Astrocyte (in vitro differentiated cells and primary cell): ENCODE data around the gene PAPLN. TPM values are rescaled to one million over a fixed set of nuclear protein-coding genes. Genes with fewer than 3 reads are reported as not detected.

Source experiments
- DNase-seq: peaks from one replicate; pipeline ENCODE4 v3.0.0-alpha.2; 2010; ENCODE audit warnings: low read depth
- FAIRE-seq: peaks from 2 replicates; lab custom pipeline; 2011; peaks lifted over from hg19 to GRCh38; lab: Jason Lieb, UNC
- H2AFZ ChIP-seq: 2 replicates; pipeline ENCODE4 v1.6.0; 2012; ENCODE audit warnings: low read depth, low read length, inconsistent platforms
- H3K27ac ChIP-seq: 2 replicates; pipeline ENCODE4 v1.5.1; 2011; ENCODE audit warnings: low read depth, low read length, inconsistent platforms
- H3K27me3 ChIP-seq: 2 replicates; pipeline ENCODE4 v1.6.0; 2011; ENCODE audit warnings: low read length, inconsistent platforms; ENCODE audit not compliant: insufficient read depth
- H3K36me3 ChIP-seq: 2 replicates; pipeline ENCODE4 v1.5.1; 2011; ENCODE audit warnings: low read length, inconsistent platforms; ENCODE audit not compliant: insufficient read depth
- H3K4me1 ChIP-seq: 2 replicates; pipeline ENCODE4 v1.5.1; 2011; ENCODE audit warnings: low read length, inconsistent platforms; ENCODE audit not compliant: insufficient read depth
- H3K4me2 ChIP-seq: 2 replicates; pipeline ENCODE4 v1.6.0; 2012; ENCODE audit warnings: low read length, inconsistent platforms
- H3K4me3 ChIP-seq: 2 replicates; pipeline ENCODE4 v1.5.1; 2011; ENCODE audit warnings: low read depth, mild to moderate bottlenecking, low read length, inconsistent platforms; ENCODE audit not compliant: insufficient read depth
- H3K79me2 ChIP-seq: 2 replicates; pipeline ENCODE4 v1.6.0; 2012; ENCODE audit warnings: mild to moderate bottlenecking, low read length, inconsistent platforms; ENCODE audit not compliant: insufficient read depth
- H3K9ac ChIP-seq: 2 replicates; pipeline ENCODE4 v1.6.0; 2012; ENCODE audit warnings: mild to moderate bottlenecking, low read length, inconsistent platforms
- H3K9me3 ChIP-seq: 2 replicates; pipeline ENCODE4 v1.5.1; 2012; ENCODE audit warnings: low read depth, mild to moderate bottlenecking, low read length, inconsistent platforms; ENCODE audit not compliant: insufficient read depth
- H4K20me1 ChIP-seq: 2 replicates; pipeline ENCODE4 v1.6.0; 2012; ENCODE audit warnings: low read length, inconsistent platforms; ENCODE audit not compliant: insufficient read depth
- H3K27ac Mint-ChIP-seq: one replicate; pipeline ENCODE4 v1.8.0; 2021; ENCODE audit warnings: mild to moderate bottlenecking, mixed read lengths; ENCODE audit not compliant: unreplicated experiment
- H3K27me3 Mint-ChIP-seq: one replicate; pipeline ENCODE4 v1.8.0; 2021; ENCODE audit warnings: low read depth, mixed read lengths; ENCODE audit not compliant: unreplicated experiment
- H3K36me3 Mint-ChIP-seq: one replicate; pipeline ENCODE4 v1.8.0; 2021; ENCODE audit warnings: low read depth, mixed read lengths; ENCODE audit not compliant: unreplicated experiment
- H3K4me1 Mint-ChIP-seq: one replicate; pipeline ENCODE4 v1.8.0; 2021; ENCODE audit warnings: low read depth, mixed read lengths; ENCODE audit not compliant: unreplicated experiment
- H3K4me3 Mint-ChIP-seq: one replicate; pipeline ENCODE4 v1.8.0; 2021; ENCODE audit warnings: mild to moderate bottlenecking, moderate library complexity, mixed read lengths; ENCODE audit not compliant: unreplicated experiment
- H3K9me3 Mint-ChIP-seq: one replicate; pipeline ENCODE4 v1.8.0; 2021; ENCODE audit warnings: mild to moderate bottlenecking, mixed read lengths; ENCODE audit not compliant: unreplicated experiment
- EZH2 ChIP-seq: IDR thresholded peaks from 2 replicates; pipeline ENCODE4 v1.6.1; 2012; ENCODE audit warnings: mild to moderate bottlenecking, low read length, inconsistent platforms; ENCODE audit not compliant: insufficient read depth
- total RNA-seq: library from RNA; stranded (reverse); gene quantifications from 2 replicates; pipeline ENCODE4 v1.2.1, GENCODE V29; 2021
- TF ChIP-seq, protein P1 (sequence below): IDR thresholded peaks from 2 replicates; pipeline ENCODE4 v1.5.1; 2011; ENCODE audit warnings: low read depth, mild to moderate bottlenecking, inconsistent platforms, low read length, moderate library complexity; ENCODE audit not compliant: insufficient read depth

PAPLN gene
- total RNA-seq, 1 donor from 2014 or later = 5.0 TPM

DNA sequence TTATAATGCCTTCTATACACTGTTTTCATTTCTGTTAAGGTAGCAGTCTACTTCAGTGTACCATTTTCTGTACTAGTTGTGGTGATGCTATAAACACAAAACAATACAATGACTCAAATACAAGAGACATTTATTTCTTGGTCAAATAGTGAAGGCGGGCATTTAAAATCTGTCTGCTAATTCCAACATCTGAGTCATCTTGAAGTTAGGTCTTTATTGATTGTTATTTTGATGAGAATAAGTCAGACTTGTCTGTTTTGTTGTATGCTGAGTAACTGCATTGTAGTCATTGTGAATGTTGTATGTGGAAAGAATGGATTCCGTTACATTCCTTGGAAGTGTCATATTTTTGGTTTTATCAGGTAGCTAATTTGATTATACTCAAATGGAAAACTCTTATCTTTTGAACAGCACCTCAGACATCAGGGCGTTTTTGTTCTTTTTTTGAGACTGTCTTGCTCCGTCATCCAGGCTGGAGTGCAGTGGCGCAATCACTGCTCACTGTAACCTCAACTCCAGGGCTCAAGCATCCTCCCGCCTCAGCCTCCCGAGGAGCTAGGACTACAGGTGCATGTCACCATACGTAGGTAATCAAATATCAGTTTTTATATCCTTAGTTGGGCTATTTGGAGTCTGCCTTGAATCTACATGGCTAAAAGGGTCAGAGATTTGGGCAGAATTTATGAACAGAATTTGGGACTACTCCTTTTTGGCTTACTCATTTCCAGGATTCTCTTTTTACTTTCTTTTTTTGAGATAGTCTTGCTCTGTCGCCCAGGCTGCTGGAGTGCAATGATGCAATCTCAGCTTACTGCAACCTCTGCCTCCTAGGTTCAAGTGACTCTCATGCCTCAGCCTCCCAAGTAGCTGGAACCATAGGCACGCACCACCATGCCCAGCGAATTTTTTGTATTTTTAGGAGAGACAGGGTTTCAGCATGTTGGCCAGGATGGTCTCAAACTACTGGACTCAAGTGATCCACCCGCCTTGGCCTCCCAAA lies 56.8 kb downstream of the PAPLN start:
- Histone ChIP-seq H3K4me2 (no peak overlapping the region), H3K9ac (no peak overlapping the region), H3K79me2 (no peaks in the 10 kb centered on the region), H3K4me1 (no peaks in the 10 kb centered on the region), H3K9me3 (no peaks in the 10 kb centered on the region), H3K27ac (no peak overlapping the region), H3K36me3 (peaks cover 9% of the 10 kb centered on the region), H3K27me3 (no peaks in the 10 kb centered on the region), H2AFZ (no peak overlapping the region), H4K20me1 (peaks cover 8% of the 10 kb centered on the region), H3K4me3 (no peak overlapping the region)
- peaks cover 8% of the 10 kb centered on the region for H3K36me3 Mint-ChIP-seq
- TF ChIP-seq EZH2 = no peak
- TF ChIP-seq, protein P1, sequence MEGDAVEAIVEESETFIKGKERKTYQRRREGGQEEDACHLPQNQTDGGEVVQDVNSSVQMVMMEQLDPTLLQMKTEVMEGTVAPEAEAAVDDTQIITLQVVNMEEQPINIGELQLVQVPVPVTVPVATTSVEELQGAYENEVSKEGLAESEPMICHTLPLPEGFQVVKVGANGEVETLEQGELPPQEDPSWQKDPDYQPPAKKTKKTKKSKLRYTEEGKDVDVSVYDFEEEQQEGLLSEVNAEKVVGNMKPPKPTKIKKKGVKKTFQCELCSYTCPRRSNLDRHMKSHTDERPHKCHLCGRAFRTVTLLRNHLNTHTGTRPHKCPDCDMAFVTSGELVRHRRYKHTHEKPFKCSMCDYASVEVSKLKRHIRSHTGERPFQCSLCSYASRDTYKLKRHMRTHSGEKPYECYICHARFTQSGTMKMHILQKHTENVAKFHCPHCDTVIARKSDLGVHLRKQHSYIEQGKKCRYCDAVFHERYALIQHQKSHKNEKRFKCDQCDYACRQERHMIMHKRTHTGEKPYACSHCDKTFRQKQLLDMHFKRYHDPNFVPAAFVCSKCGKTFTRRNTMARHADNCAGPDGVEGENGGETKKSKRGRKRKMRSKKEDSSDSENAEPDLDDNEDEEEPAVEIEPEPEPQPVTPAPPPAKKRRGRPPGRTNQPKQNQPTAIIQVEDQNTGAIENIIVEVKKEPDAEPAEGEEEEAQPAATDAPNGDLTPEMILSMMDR = no peak
- no peak for FAIRE-seq
- no peaks in the 10 kb centered on the region for H3K27me3 Mint-ChIP-seq
- peak; percentile 16 for DNase-seq
- no peak overlapping the region for H3K27ac Mint-ChIP-seq
- peaks cover 2% of the 10 kb centered on the region for H3K4me1 Mint-ChIP-seq
- no peaks in the 10 kb centered on the region for H3K9me3 Mint-ChIP-seq
- no peak overlapping the region for H3K4me3 Mint-ChIP-seq

DNA sequence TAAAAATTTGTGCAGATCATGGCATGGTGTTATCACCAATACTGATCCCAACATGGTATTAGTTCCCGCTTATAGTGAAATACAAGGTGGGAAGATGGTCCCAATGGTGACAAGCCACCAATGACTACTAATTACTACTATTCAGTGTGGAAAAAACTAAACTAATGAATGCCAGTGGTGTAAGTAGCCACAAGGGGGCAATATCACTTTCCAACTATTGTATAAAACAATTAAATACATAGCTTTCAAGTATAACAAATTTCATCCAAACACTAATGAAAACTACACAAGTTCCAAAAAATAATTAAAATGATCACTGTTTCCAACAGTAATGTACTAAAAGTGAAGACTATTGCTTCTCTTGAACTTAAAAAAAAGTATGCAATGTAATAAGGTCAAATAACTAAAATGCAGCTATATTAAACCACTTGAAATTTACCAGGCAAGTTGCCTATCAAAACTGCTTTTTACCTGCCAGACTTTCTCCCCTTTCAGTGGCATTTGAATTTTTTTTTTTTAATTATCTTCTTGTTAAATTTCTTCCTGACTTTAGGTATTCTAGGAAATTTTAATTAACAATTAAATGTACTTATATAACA lies 58.0 kb downstream of the PAPLN start:
- H3K27ac Mint-ChIP-seq = no peak overlapping the region
- no peaks in the 10 kb centered on the region for H3K9me3 ChIP-seq

More for the DNA sequence above, 58.0 kb downstream of the PAPLN start:
- Histone ChIP-seq H2AFZ (no peak overlapping the region), H4K20me1 (peaks cover 8% of the 10 kb centered on the region), H3K27me3 (no peaks in the 10 kb centered on the region), H3K4me1 (no peaks in the 10 kb centered on the region), H3K27ac (no peak overlapping the region), H3K9ac (no peak overlapping the region), H3K4me3 (no peak overlapping the region), H3K4me2 (no peak overlapping the region), H3K79me2 (no peaks in the 10 kb centered on the region), H3K36me3 (peaks cover 3% of the 10 kb centered on the region)
- TF ChIP-seq EZH2 = no peak
- TF ChIP-seq, protein P1 = peak; percentile 79
- H3K4me3 Mint-ChIP-seq = no peak overlapping the region
- peaks cover 8% of the 10 kb centered on the region for H3K36me3 Mint-ChIP-seq
- no peak for FAIRE-seq
- no peaks in the 10 kb centered on the region for H3K9me3 Mint-ChIP-seq
- peak; percentile 17 for DNase-seq
- H3K27me3 Mint-ChIP-seq = no peaks in the 10 kb centered on the region
- peaks cover 2% of the 10 kb centered on the region for H3K4me1 Mint-ChIP-seq
